ENCODE results near the gene TAX1BP3.

- no peak for TF ChIP-seq CTCF (conservative IDR thresholded peaks at IDR 0.05; ENCODE audit: low read length)
- TF ChIP-seq EZH2phosphoT487 (IDR thresholded peaks at IDR 0.05; ENCODE audit: borderline replicate concordance, low read depth, low read length), result no peak
Observed at GRCh38 chr17:3621146-3621720, 47.1 kb downstream of the TAX1BP3 start.

All from OCI-LY7 (cell line).